Stomach (tissue), 19 donors: Measurements from ENCODE around the gene TBC1D14. TPM values are rescaled to one million over a fixed set of nuclear protein-coding genes. Genes with fewer than 3 reads are reported as not detected.
A peak's percentile ranks its signal among the peaks of the same experiment; 100 is the strongest.

Experiments
- DNase-seq, 2 donors: peaks; one replicate each; pipeline versions ENCODE4 v3.0.0 to v3.0.0-alpha.2; 2013 to 2019
- H3K27ac ChIP-seq, 5 donors: fragments of 200-600 bp in 4 of 5; sonication (generic) in 4 of 5; one replicate each; pipeline ENCODE4 v1.5.1; 2013 to 2019; ENCODE audit warnings: mild to moderate bottlenecking in 1 of 5, moderate library complexity in 1 of 5
- H3K27me3 ChIP-seq, 3 donors: fragments of 200-600 bp; sonication (generic); one replicate each; pipeline ENCODE4 v1.5.1; 2017 to 2019; ENCODE audit warnings: mixed run types in 1 of 3
- H3K36me3 ChIP-seq, 4 donors: fragments of 200-600 bp; sonication (generic); 1 replicate in 3 of 4; 2 replicates in 1 of 4; pipeline ENCODE4 v1.5.1; 2016 to 2019
- H3K4me1 ChIP-seq, 4 donors: fragments of 200-600 bp; sonication (generic); one replicate each; pipeline ENCODE4 v1.5.1; 2016 to 2019
- H3K4me3 ChIP-seq, 4 donors: fragments of 200-600 bp; sonication (generic) in 3 of 4; one replicate each; pipeline ENCODE4 v1.5.1; 2016 to 2019; ENCODE audit warnings: mild to moderate bottlenecking in 1 of 4
- H3K9me3 ChIP-seq, 4 donors: fragments of 200-600 bp; sonication (generic); one replicate each; pipeline ENCODE4 v1.5.1; 2016 to 2019
- EP300 ChIP-seq: sonication (generic); formaldehyde crosslinking; IDR thresholded peaks from one replicate; pipeline ENCODE4 v1.6.1; 2017; ENCODE audit warnings: antibody characterized with exemption
- POLR2A ChIP-seq, 4 donors: fragments of 450-650 bp; IDR thresholded peaks; one replicate each; pipeline ENCODE4 v1.6.1; 2016; ENCODE audit warnings: antibody characterized with exemption in 4 of 4, control low read depth in 2 of 4, mild to moderate bottlenecking in 1 of 4, moderate library complexity in 1 of 4
- POLR2AphosphoS5 ChIP-seq, 3 donors: sonication (generic); formaldehyde crosslinking; IDR thresholded peaks; one replicate each; pipeline ENCODE4 v1.6.1; 2016; ENCODE audit warnings: antibody characterized with exemption in 3 of 3
- WGBS, 5 donors: extraction: QIAGEN DNeasy Blood & Tissue Kit in 3 of 5; methylation state at CpG; one replicate each; pipeline versions ENCODE4 v1.1.5 to v1.1.7; 2013 to 2018; 5-methylcytosine and 5-hydroxymethylcytosine counted together
- intact Hi-C: fragments of 100-400 bp; cut with DNase I; formaldehyde crosslinking; loops from one replicate; pipeline ENCODE4 v1.15.1; 2023; ENCODE audit warnings: low total_unique reads
- long read RNA-seq, 10 donors: transcript quantifications; one replicate each; lab custom pipeline, GENCODE V29; 2026
- polyA plus RNA-seq, 3 donors: library from polyadenylated mRNA; stranded (reverse); fragments of 200-250 nt; gene quantifications; one replicate each; pipeline ENCODE4 v1.2.3, GENCODE V29; 2013
- total RNA-seq, 5 donors: library from RNA; depleted of rRNA; stranded (reverse); fragments of >200 nt; gene quantifications; one replicate each; pipeline versions ENCODE4 v1.1.0 to v1.2.3, GENCODE V29; 2014 to 2016
- TF ChIP-seq, protein P1 (sequence below), 7 experiments: fragments of 450-650 bp in 4 of 7; fragments of 200-600 bp in 3 of 7; sonication (generic) in 3 of 7; IDR thresholded peaks; one replicate each; pipeline ENCODE4 v1.5.1; 2016 to 2019; ENCODE audit warnings: antibody characterized with exemption in 7 of 7, control low read depth in 2 of 7, mild to moderate bottlenecking in 1 of 7
- donor health status: healthy with polysubstance abuse.
- donor health status: Bipolar disorder and iron deficiency.
- donor health status: healthy.

The TBC1D14 gene, protein sequence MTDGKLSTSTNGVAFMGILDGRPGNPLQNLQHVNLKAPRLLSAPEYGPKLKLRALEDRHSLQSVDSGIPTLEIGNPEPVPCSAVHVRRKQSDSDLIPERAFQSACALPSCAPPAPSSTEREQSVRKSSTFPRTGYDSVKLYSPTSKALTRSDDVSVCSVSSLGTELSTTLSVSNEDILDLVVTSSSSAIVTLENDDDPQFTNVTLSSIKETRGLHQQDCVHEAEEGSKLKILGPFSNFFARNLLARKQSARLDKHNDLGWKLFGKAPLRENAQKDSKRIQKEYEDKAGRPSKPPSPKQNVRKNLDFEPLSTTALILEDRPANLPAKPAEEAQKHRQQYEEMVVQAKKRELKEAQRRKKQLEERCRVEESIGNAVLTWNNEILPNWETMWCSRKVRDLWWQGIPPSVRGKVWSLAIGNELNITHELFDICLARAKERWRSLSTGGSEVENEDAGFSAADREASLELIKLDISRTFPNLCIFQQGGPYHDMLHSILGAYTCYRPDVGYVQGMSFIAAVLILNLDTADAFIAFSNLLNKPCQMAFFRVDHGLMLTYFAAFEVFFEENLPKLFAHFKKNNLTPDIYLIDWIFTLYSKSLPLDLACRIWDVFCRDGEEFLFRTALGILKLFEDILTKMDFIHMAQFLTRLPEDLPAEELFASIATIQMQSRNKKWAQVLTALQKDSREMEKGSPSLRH
- total RNA-seq: 10 to 100 TPM; 33.5 to 72.4 (median 40.8) TPM
- 10 to 100 TPM; 19.5 to 42.5 (median 40.0) TPM for polyA plus RNA-seq
- long read RNA-seq, donor 1, full-length matches to known transcripts: 1 of 1 reads
- long read RNA-seq, donor 1, partial matches to known transcripts: 0 of 1 reads
- long read RNA-seq, donor 1, other reads (novel, unspliced or antisense): 0 of 1 reads
- long read RNA-seq, donor 2, full-length matches to known transcripts: 2 of 2 reads
- long read RNA-seq, donor 2, partial matches to known transcripts: 0 of 2 reads
- long read RNA-seq, donor 2, other reads (novel, unspliced or antisense): 0 of 2 reads
- long read RNA-seq, donor 3, full-length matches to known transcripts: 4 of 17 reads
- long read RNA-seq, donor 3, partial matches to known transcripts: 13 of 17 reads
- long read RNA-seq, donor 3, other reads (novel, unspliced or antisense): 0 of 17 reads
- long read RNA-seq, donor 4: 0 reads
- long read RNA-seq, donor 5, full-length matches to known transcripts: 3 of 8 reads
- long read RNA-seq, donor 5, partial matches to known transcripts: 5 of 8 reads
- long read RNA-seq, donor 5, other reads (novel, unspliced or antisense): 0 of 8 reads
- long read RNA-seq, donor 6: 0 reads
- long read RNA-seq, donor 7, full-length matches to known transcripts: 5 of 5 reads
- long read RNA-seq, donor 7, partial matches to known transcripts: 0 of 5 reads
- long read RNA-seq, donor 7, other reads (novel, unspliced or antisense): 0 of 5 reads
- long read RNA-seq, donor 8, full-length matches to known transcripts: 7 of 7 reads
- long read RNA-seq, donor 8, partial matches to known transcripts: 0 of 7 reads
- long read RNA-seq, donor 8, other reads (novel, unspliced or antisense): 0 of 7 reads
- long read RNA-seq, donor 9, full-length matches to known transcripts: 3 of 3 reads
- long read RNA-seq, donor 9, partial matches to known transcripts: 0 of 3 reads
- long read RNA-seq, donor 9, other reads (novel, unspliced or antisense): 0 of 3 reads
- long read RNA-seq, donor 10, full-length matches to known transcripts: 2 of 2 reads
- long read RNA-seq, donor 10, partial matches to known transcripts: 0 of 2 reads
- long read RNA-seq, donor 10, other reads (novel, unspliced or antisense): 0 of 2 reads

DNA sequence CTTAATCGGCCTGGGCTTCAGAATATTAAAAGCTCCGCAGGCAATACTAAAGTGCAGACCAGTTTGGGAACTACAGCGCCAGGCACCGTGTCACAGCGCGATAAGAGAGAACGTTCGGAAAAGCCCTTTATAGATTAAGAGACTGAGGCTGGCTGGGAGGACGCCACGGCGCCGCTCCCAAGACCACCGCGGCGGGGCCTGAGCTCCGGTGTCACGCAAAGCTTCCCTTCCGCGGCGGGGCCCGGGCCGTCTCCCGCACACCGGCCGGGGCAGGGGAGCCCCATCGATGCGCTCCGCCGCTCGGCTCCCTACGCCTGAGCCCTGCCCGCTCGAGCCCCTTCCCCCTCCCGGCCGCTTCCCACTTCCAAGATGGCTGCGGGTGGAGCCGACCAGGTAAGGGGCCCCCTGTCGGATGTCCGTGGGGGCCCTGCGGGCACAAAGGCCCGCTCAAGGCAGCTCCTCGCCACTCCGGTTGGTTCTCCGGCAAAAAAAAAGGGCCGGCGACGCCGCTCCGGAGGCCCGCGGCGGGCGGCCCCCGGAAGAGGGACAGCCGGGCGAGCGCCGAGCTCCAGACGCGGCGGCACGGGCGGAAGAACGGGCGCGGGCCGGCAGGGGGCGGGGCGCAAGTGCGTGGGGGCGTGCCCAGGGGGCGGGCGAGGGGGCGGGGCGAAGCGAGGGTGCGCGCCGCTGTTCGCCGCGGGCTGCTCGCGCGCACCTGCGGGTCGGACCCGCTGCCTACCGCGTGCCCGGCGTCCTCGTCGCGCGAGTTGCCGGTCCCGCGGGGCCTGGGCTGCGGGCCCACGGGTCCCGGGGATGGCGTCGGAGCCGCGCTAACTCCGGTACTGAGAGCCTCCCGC lies at the start of gene TBC1D14:
Gene TBC1D14 (plus strand): TSS at position 714 of the 857 bp plus-strand sequence. CDS start 13,564 bp downstream, outside the sequence.
- H3K27me3 ChIP-seq: peaks cover 0 to 14% (median 0%) of the 10 kb centered on the region in 3 donors
- H3K4me3 ChIP-seq: peak within 1 kb of the TSS; percentile 79 to 95 (median 82)
- no peaks in the 10 kb centered on the region for H3K36me3 ChIP-seq
- H3K27ac ChIP-seq: peak within 1 kb of the TSS; percentile 96 to 100 (median 99)
- TF ChIP-seq, protein P1, sequence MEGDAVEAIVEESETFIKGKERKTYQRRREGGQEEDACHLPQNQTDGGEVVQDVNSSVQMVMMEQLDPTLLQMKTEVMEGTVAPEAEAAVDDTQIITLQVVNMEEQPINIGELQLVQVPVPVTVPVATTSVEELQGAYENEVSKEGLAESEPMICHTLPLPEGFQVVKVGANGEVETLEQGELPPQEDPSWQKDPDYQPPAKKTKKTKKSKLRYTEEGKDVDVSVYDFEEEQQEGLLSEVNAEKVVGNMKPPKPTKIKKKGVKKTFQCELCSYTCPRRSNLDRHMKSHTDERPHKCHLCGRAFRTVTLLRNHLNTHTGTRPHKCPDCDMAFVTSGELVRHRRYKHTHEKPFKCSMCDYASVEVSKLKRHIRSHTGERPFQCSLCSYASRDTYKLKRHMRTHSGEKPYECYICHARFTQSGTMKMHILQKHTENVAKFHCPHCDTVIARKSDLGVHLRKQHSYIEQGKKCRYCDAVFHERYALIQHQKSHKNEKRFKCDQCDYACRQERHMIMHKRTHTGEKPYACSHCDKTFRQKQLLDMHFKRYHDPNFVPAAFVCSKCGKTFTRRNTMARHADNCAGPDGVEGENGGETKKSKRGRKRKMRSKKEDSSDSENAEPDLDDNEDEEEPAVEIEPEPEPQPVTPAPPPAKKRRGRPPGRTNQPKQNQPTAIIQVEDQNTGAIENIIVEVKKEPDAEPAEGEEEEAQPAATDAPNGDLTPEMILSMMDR (IDR thresholded peaks at IDR 0.05): peak in 3 of 7 experiments; percentile 15 to 58 (median 15)
- TF ChIP-seq EP300: no peak
- peak; percentile 19 to 57 (median 47) for TF ChIP-seq POLR2AphosphoS5 (IDR thresholded peaks at IDR 0.05)
- TF ChIP-seq POLR2A (IDR thresholded peaks at IDR 0.05): peak in 1 of 4 donors; percentile 20
- H3K4me1 ChIP-seq: peaks cover 38 to 58% (median 50%) of the 10 kb centered on the region in 4 donors
- WGBS, 5 donors: 0% methylated on average over 50 to 108 of the region's 108 CpGs
- peak; percentile 89 to 96 for DNase-seq
- no peaks in the 10 kb centered on the region for H3K9me3 ChIP-seq
- intact Hi-C loops: no loop called here

DNA sequence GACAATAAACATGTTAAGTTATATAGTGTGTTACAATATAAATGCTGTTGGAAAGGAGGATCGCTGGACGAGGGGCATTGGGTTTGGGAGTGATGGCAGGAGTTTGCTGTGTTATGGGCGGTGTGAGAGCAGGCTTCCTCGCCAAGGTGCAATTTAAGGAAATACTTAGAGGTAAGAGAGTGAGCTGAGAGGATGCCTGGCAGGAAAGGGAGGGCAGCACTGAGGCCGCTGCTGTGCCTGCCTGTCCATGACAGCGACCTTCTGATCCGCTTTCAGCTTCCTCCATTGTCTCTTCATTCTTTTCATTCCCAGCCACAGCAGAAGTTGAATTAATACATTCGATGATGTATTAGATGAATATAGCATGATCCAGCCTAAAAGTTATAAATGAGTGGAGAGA lies 41.2 kb upstream of the TBC1D14 start:
- no peak overlapping the region for H3K4me3 ChIP-seq
- no peak overlapping the region for H3K27ac ChIP-seq
- no peak for DNase-seq
- H3K36me3 ChIP-seq: peaks cover 17 to 96% (median 79%) of the 10 kb centered on the region in 4 donors
- H3K9me3 ChIP-seq: no peaks in the 10 kb centered on the region
- intact Hi-C loops: no loop called here
- TF ChIP-seq EP300 (no peak), POLR2AphosphoS5 (IDR thresholded peaks at IDR 0.05) (no peak), POLR2A (IDR thresholded peaks at IDR 0.05) (no peak)
- TF ChIP-seq, protein P1 (IDR thresholded peaks at IDR 0.05): no peak
- WGBS, 5 donors: 94 to 97% (median 95%) methylated on average over 8 of the region's 8 CpGs
- H3K4me1 ChIP-seq: no peaks in the 10 kb centered on the region
- no peaks in the 10 kb centered on the region for H3K27me3 ChIP-seq

- Histone ChIP-seq H3K4me1 (peaks cover 0 to 12% (median 2%) of the 10 kb centered on the region in 4 donors), H3K27me3 (no peaks in the 10 kb centered on the region), H3K27ac (no peak overlapping the region), H3K36me3 (peaks cover 25 to 96% (median 81%) of the 10 kb centered on the region in 4 donors), H3K4me3 (no peak overlapping the region), H3K9me3 (no peaks in the 10 kb centered on the region)
- TF ChIP-seq POLR2A (IDR thresholded peaks at IDR 0.05): no peak
- TF ChIP-seq, protein P1 (IDR thresholded peaks at IDR 0.05): no peak
- no peak for TF ChIP-seq POLR2AphosphoS5 (IDR thresholded peaks at IDR 0.05)
- TF ChIP-seq EP300: no peak
- intact Hi-C loops: no loop called here
- no peak for DNase-seq
- whole genome bisulfite sequencing, 5 donors: 91 to 100% (median 92%) methylated on average over 2 of the region's 2 CpGs
Measured at GRCh38 chr4:6869944-6870343, 39.7 kb upstream of the TBC1D14 start.
